Large intestine (tissue), 3 donors: ENCODE measurements around the gene EVC2. TPM values are rescaled to one million over a fixed set of nuclear protein-coding genes. Genes with fewer than 3 reads are reported as not detected.
"Not testable (repeated sequence)": the region's sequence is repeated elsewhere in the genome, so short reads cannot be mapped to it uniquely, and the experiment has no call there.

ENCODE experiments used
- DNase-seq, 2 donors: peaks; one replicate each; pipeline versions ENCODE4 v3.0.0 to v3.0.0-alpha.2; 2013
- H3K27ac ChIP-seq: one replicate; pipeline ENCODE4 v1.5.1; 2013; ENCODE audit warnings: low read length
- H3K27me3 ChIP-seq: 2 replicates; pipeline ENCODE4 v1.6.1; 2013; ENCODE audit warnings: low read length; ENCODE audit not compliant: control insufficient read depth, insufficient read depth
- H3K36me3 ChIP-seq: 2 replicates; pipeline ENCODE4 v1.6.1; 2013; ENCODE audit warnings: low read length; ENCODE audit not compliant: control insufficient read depth, insufficient read depth
- H3K4me1 ChIP-seq: one replicate; pipeline ENCODE4 v1.6.1; 2013; ENCODE audit warnings: low read length; ENCODE audit not compliant: control insufficient read depth, insufficient read depth
- H3K4me3 ChIP-seq: one replicate; pipeline ENCODE4 v1.5.1; 2013; ENCODE audit warnings: low read length
- H3K9me3 ChIP-seq: one replicate; pipeline ENCODE4 v1.6.1; 2013; ENCODE audit warnings: mild to moderate bottlenecking, low read depth, low read length, moderate library complexity; ENCODE audit not compliant: control insufficient read depth
- WGBS: methylation state at CpG from one replicate; pipeline ENCODE4 v1.1.5; 2013; ENCODE audit warnings: low lambda C conversion rate; ENCODE audit not compliant: insufficient coverage; 5-methylcytosine and 5-hydroxymethylcytosine counted together
- polyA plus RNA-seq: library from polyadenylated mRNA; unstranded; fragments of 120-200 nt; gene quantifications from one replicate; pipeline ENCODE4 v1.2.1, GENCODE V29; 2013

The EVC2 gene
- polyA plus RNA-seq, 1 donor, result 1.3 TPM

- no peaks in the 10 kb centered on the region for H3K9me3 ChIP-seq
- no peaks in the 10 kb centered on the region for H3K27me3 ChIP-seq
- no peak for DNase-seq
- no peaks in the 10 kb centered on the region for H3K36me3 ChIP-seq
- no peak overlapping the region for H3K27ac ChIP-seq
- WGBS, result no CpG with 5 or more reads among the region's 12 CpGs
- H3K4me1 ChIP-seq, result no peaks in the 10 kb centered on the region
- no peak overlapping the region for H3K4me3 ChIP-seq
Observed at GRCh38 chr4:5609306-5610007, 98.9 kb downstream of the EVC2 start.

GRCh38 chr4:5593828-5594227, 114.5 kb downstream of the EVC2 start:
- not testable (repeated sequence) for DNase-seq, H3K4me3 ChIP-seq, H3K36me3 ChIP-seq, H3K27ac ChIP-seq, H3K9me3 ChIP-seq, H3K27me3 ChIP-seq, H3K4me1 ChIP-seq
- no CpG with 5 or more reads among the region's 10 CpGs for WGBS

GRCh38 chr4:5592272-5592671, 116.1 kb downstream of the EVC2 start:
- Histone ChIP-seq H3K27me3 (no peaks in the 10 kb centered on the region), H3K4me3 (no peak overlapping the region), H3K4me1 (no peaks in the 10 kb centered on the region), H3K27ac (no peak overlapping the region), H3K9me3 (peaks cover 2% of the 10 kb centered on the region), H3K36me3 (no peaks in the 10 kb centered on the region)
- WGBS, result 100% methylated on average over 1 of the region's 4 CpGs
- DNase-seq, result no peak

- Histone ChIP-seq H3K9me3 (peaks cover 2% of the 10 kb centered on the region), H3K27ac (no peak overlapping the region), H3K27me3 (no peaks in the 10 kb centered on the region), H3K36me3 (no peaks in the 10 kb centered on the region), H3K4me3 (no peak overlapping the region), H3K4me1 (no peaks in the 10 kb centered on the region)
- DNase-seq, result no peak
- 90% methylated on average over 2 of the region's 2 CpGs for WGBS
Observed at GRCh38 chr4:5589495-5589894, 118.9 kb downstream of the EVC2 start.

GRCh38 chr4:5588046-5588445, 120.3 kb downstream of the EVC2 start:
- no peaks in the 10 kb centered on the region for H3K4me1 ChIP-seq
- peaks cover 2% of the 10 kb centered on the region for H3K9me3 ChIP-seq
- H3K36me3 ChIP-seq, result no peaks in the 10 kb centered on the region
- H3K27me3 ChIP-seq, result no peaks in the 10 kb centered on the region
- H3K4me3 ChIP-seq, result no peak overlapping the region
- WGBS, result 86% methylated on average over 1 of the region's 1 CpG
- H3K27ac ChIP-seq, result no peak overlapping the region
- no peak for DNase-seq

- 50% methylated on average over 1 of the region's 5 CpGs for WGBS
- DNase-seq, result no peak
- Histone ChIP-seq H3K9me3 (no peaks in the 10 kb centered on the region), H3K36me3 (no peaks in the 10 kb centered on the region), H3K4me1 (no peaks in the 10 kb centered on the region), H3K27me3 (no peaks in the 10 kb centered on the region), H3K4me3 (no peak overlapping the region), H3K27ac (no peak overlapping the region)
Observed at GRCh38 chr4:5575941-5576340, 132.4 kb downstream of the EVC2 start.

- Histone ChIP-seq H3K36me3 (no peaks in the 10 kb centered on the region), H3K9me3 (no peaks in the 10 kb centered on the region), H3K4me1 (no peaks in the 10 kb centered on the region), H3K4me3 (no peak overlapping the region), H3K27ac (no peak overlapping the region), H3K27me3 (no peaks in the 10 kb centered on the region)
- no peak for DNase-seq
- WGBS, result 100% methylated on average over 1 of the region's 5 CpGs
Observed at GRCh38 chr4:5574386-5574785, 134.0 kb downstream of the EVC2 start.

- Histone ChIP-seq H3K36me3 (no peaks in the 10 kb centered on the region), H3K4me3 (no peak overlapping the region), H3K27me3 (no peaks in the 10 kb centered on the region), H3K4me1 (no peaks in the 10 kb centered on the region), H3K27ac (no peak overlapping the region), H3K9me3 (no peaks in the 10 kb centered on the region)
- whole genome bisulfite sequencing, result no CpG with 5 or more reads among the region's 8 CpGs
- DNase-seq, result no peak
Observed at GRCh38 chr4:5573965-5574364, 134.4 kb downstream of the EVC2 start.

GRCh38 chr4:5572751-5573150, 135.6 kb downstream of the EVC2 start:
- Histone ChIP-seq H3K9me3 (no peaks in the 10 kb centered on the region), H3K4me3 (no peak overlapping the region), H3K4me1 (no peaks in the 10 kb centered on the region), H3K36me3 (no peaks in the 10 kb centered on the region), H3K27ac (no peak overlapping the region), H3K27me3 (no peaks in the 10 kb centered on the region)
- no CpG with 5 or more reads among the region's 5 CpGs for WGBS
- DNase-seq, result no peak

- no peaks in the 10 kb centered on the region for H3K9me3 ChIP-seq
- H3K36me3 ChIP-seq, result no peaks in the 10 kb centered on the region
- no peak for DNase-seq
- H3K27me3 ChIP-seq, result no peaks in the 10 kb centered on the region
- no peak overlapping the region for H3K4me3 ChIP-seq
- no peaks in the 10 kb centered on the region for H3K4me1 ChIP-seq
- H3K27ac ChIP-seq, result no peak overlapping the region
- no CpG with 5 or more reads among the region's 2 CpGs for WGBS
Observed at GRCh38 chr4:5572114-5572513, 136.2 kb downstream of the EVC2 start.

- DNase-seq, result no peak
- no peaks in the 10 kb centered on the region for H3K9me3 ChIP-seq
- no peaks in the 10 kb centered on the region for H3K4me1 ChIP-seq
- H3K27ac ChIP-seq, result no peak overlapping the region
- WGBS, result no CpG with 5 or more reads among the region's 5 CpGs
- no peak overlapping the region for H3K4me3 ChIP-seq
- H3K27me3 ChIP-seq, result no peaks in the 10 kb centered on the region
- H3K36me3 ChIP-seq, result no peaks in the 10 kb centered on the region
Observed at GRCh38 chr4:5571646-5572045, 136.7 kb downstream of the EVC2 start.
